ENCODE results near the gene DMRT2.

DNA sequence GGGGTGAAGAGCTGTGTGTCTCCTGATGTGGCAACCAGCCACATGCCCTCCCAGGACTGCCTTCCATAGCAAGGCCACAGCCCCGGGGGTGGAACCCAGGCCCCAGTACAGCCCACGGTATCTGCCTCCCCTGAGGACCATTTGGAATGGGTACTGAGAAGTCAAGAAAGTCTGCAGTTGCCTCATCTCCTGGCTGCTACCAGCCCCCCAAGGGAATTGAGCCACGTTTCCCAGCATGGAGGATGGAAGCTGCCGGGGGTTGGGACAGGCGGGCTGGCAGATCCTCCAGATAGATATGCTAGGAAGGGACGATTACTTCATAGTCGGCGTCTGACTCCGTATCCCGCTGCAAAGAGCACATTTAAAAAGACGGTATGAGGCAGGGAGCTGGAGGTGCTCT lies 5.5 kb upstream of the DMRT2 start:
- TF ChIP-seq, protein P1, sequence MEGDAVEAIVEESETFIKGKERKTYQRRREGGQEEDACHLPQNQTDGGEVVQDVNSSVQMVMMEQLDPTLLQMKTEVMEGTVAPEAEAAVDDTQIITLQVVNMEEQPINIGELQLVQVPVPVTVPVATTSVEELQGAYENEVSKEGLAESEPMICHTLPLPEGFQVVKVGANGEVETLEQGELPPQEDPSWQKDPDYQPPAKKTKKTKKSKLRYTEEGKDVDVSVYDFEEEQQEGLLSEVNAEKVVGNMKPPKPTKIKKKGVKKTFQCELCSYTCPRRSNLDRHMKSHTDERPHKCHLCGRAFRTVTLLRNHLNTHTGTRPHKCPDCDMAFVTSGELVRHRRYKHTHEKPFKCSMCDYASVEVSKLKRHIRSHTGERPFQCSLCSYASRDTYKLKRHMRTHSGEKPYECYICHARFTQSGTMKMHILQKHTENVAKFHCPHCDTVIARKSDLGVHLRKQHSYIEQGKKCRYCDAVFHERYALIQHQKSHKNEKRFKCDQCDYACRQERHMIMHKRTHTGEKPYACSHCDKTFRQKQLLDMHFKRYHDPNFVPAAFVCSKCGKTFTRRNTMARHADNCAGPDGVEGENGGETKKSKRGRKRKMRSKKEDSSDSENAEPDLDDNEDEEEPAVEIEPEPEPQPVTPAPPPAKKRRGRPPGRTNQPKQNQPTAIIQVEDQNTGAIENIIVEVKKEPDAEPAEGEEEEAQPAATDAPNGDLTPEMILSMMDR (IDR thresholded peaks at IDR 0.05; ENCODE audit: low read depth, low read length) = no peak
- no peak for TF ChIP-seq POLR2A (IDR thresholded peaks at IDR 0.05; ENCODE audit: extremely low read depth, insufficient read length)

Measured in NB4 (cell line).